Muscle of back (tissue), 13 donors: ENCODE data around the gene MUC12. TPM values are rescaled to one million over a fixed set of nuclear protein-coding genes. Genes with fewer than 3 reads are reported as not detected.
"Not testable (repeated sequence)": the region's sequence is repeated elsewhere in the genome, so short reads cannot be mapped to it uniquely, and the experiment has no call there.

Source experiments
- DNase-seq, 3 donors: peaks; one replicate each; pipeline versions ENCODE4 v3.0.0 to v3.0.0-alpha.2; 2013
- long read RNA-seq, 9 donors: transcript quantifications; one replicate each; lab custom pipeline, GENCODE V29; 2026
- polyA plus RNA-seq, 10 donors: library from polyadenylated mRNA; unstranded; fragments of 120-200 nt; gene quantifications; one replicate each; pipeline ENCODE4 v1.2.1, GENCODE V29; 2013; ENCODE audit not compliant: insufficient read length in 10 of 10

Gene MUC12
- 1 to 10 TPM in 1 of 10 donors, under 1 TPM in 9; 0.34 to 1.1 (median 0.79) TPM for polyA plus RNA-seq
- long read RNA-seq, donor 1 = 0 reads
- long read RNA-seq, donor 2 = 0 reads
- long read RNA-seq, donor 3 = 0 reads
- long read RNA-seq, donor 4, partial matches to known transcripts = 0 of 1 reads
- long read RNA-seq, donor 4, other reads (novel, unspliced or antisense) = 0 of 1 reads
- long read RNA-seq, donor 5 = 0 reads
- long read RNA-seq, donor 6, partial matches to known transcripts = 0 of 1 reads
- long read RNA-seq, donor 6, other reads (novel, unspliced or antisense) = 0 of 1 reads
- long read RNA-seq, donor 7, partial matches to known transcripts = 0 of 3 reads
- long read RNA-seq, donor 7, other reads (novel, unspliced or antisense) = 0 of 3 reads
- long read RNA-seq, donor 8 = 0 reads
- long read RNA-seq, donor 9 = 0 reads

- DNase-seq = no peak
Observed at GRCh38 chr7:100969066-100969615, at the start of gene MUC12. TSS of gene MUC12 (plus strand) at chr7:100969565. CDS start at chr7:100969623, 58 bp downstream.

GRCh38 chr7:100919779-100920437 is 49.5 kb upstream of the MUC12 start:
- not testable (repeated sequence) for DNase-seq

- no peak for DNase-seq
Observed at GRCh38 chr7:100921039-100921438, 48.3 kb upstream of the MUC12 start.

- not testable (repeated sequence) for DNase-seq
Observed at GRCh38 chr7:100923616-100924015, 45.7 kb upstream of the MUC12 start.

GRCh38 chr7:100929808-100930174 is 39.6 kb upstream of the MUC12 start:
- DNase-seq = no peak

- no peak for DNase-seq
Observed at GRCh38 chr7:100933734-100934133, 35.6 kb upstream of the MUC12 start.

GRCh38 chr7:100935381-100935780 is 34.0 kb upstream of the MUC12 start:
- not testable (repeated sequence) for DNase-seq

GRCh38 chr7:100936167-100936566 is 33.2 kb upstream of the MUC12 start:
- DNase-seq = not testable (repeated sequence)

- no peak for DNase-seq
Observed at GRCh38 chr7:100942045-100942774, 27.2 kb upstream of the MUC12 start.

GRCh38 chr7:100943693-100944092 is 25.7 kb upstream of the MUC12 start:
- no peak for DNase-seq

- DNase-seq = no peak
Observed at GRCh38 chr7:100944138-100944537, 25.2 kb upstream of the MUC12 start.

- DNase-seq = no peak
Observed at GRCh38 chr7:100946111-100946510, 23.3 kb upstream of the MUC12 start.

- DNase-seq = no peak
Observed at GRCh38 chr7:100946766-100947365, 22.5 kb upstream of the MUC12 start.

GRCh38 chr7:100947792-100948191 is 21.6 kb upstream of the MUC12 start:
- no peak for DNase-seq

- DNase-seq = no peak
Observed at GRCh38 chr7:100949227-100949932, 20.0 kb upstream of the MUC12 start, which contains the start of gene MUC3A. TSS of gene MUC3A (plus strand) at chr7:100949534. CDS start at chr7:100949625, 91 bp downstream.

- no peak for DNase-seq
Observed at GRCh38 chr7:100949933-100950443, 19.4 kb upstream of the MUC12 start.

- DNase-seq = no peak
Observed at GRCh38 chr7:100951172-100951571, 18.2 kb upstream of the MUC12 start.

GRCh38 chr7:100951888-100952560 is 17.3 kb upstream of the MUC12 start:
- no peak for DNase-seq

GRCh38 chr7:100952641-100953040 is 16.7 kb upstream of the MUC12 start:
- DNase-seq = no peak

- DNase-seq = peak in 1 of 3 donors; percentile 11
Observed at GRCh38 chr7:100957832-100958421, 11.4 kb upstream of the MUC12 start.
